ENCODE data around the gene CRABP1. TPM values are rescaled to one million over a fixed set of nuclear protein-coding genes. Genes with fewer than 3 reads are reported as not detected.

Gene CRABP1
- total RNA-seq, 1 experiment from 2014 or later = 444 TPM

DNA sequence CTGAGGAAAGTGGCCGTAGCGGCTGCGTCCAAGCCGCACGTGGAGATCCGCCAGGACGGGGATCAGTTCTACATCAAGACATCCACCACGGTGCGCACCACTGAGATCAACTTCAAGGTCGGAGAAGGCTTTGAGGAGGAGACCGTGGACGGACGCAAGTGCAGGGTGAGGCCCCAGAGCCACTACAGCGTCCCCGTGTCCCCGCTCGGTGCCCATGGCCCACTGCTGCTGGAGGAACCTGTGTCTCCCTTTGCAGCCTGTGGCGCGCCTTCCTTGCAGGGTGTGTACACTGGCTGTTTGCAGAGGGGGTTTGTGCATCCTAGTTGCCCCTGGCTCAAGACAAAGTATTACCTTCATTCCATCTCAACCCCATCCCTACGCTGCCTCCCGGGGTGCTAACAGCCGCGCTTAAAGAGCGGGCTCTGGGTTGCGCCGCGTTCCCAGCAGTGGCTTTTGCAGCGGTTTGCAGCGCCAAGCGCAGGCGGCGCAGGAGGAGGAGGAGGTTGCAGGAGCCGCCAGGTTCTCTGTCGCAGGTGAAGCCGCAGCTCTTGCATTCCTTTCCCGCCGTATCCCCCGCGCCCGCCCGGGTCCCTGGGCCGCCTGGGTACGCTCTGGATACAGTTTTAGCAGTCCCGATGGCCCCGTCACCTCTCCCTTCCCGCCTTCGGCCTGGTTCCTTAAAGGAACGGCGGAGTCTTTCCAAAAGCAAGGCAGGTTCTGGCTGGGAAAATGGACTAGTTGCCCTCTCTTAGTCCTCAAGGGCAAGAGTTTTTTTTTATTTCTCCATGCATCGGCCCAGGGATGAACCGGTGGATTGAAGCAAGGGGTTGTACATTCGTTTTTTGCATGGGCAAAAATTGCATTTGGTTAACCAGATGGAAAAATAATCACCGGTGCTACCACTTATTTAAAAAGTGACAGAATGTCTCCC is 1.2 kb downstream of the CRABP1 start (continued):
- TF ChIP-seq, protein P1, sequence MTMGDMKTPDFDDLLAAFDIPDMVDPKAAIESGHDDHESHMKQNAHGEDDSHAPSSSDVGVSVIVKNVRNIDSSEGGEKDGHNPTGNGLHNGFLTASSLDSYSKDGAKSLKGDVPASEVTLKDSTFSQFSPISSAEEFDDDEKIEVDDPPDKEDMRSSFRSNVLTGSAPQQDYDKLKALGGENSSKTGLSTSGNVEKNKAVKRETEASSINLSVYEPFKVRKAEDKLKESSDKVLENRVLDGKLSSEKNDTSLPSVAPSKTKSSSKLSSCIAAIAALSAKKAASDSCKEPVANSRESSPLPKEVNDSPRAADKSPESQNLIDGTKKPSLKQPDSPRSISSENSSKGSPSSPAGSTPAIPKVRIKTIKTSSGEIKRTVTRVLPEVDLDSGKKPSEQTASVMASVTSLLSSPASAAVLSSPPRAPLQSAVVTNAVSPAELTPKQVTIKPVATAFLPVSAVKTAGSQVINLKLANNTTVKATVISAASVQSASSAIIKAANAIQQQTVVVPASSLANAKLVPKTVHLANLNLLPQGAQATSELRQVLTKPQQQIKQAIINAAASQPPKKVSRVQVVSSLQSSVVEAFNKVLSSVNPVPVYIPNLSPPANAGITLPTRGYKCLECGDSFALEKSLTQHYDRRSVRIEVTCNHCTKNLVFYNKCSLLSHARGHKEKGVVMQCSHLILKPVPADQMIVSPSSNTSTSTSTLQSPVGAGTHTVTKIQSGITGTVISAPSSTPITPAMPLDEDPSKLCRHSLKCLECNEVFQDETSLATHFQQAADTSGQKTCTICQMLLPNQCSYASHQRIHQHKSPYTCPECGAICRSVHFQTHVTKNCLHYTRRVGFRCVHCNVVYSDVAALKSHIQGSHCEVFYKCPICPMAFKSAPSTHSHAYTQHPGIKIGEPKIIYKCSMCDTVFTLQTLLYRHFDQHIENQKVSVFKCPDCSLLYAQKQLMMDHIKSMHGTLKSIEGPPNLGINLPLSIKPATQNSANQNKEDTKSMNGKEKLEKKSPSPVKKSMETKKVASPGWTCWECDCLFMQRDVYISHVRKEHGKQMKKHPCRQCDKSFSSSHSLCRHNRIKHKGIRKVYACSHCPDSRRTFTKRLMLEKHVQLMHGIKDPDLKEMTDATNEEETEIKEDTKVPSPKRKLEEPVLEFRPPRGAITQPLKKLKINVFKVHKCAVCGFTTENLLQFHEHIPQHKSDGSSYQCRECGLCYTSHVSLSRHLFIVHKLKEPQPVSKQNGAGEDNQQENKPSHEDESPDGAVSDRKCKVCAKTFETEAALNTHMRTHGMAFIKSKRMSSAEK (CRISPR knock-in tag; IDR thresholded peaks at IDR 0.05; ENCODE audit: borderline replicate concordance) = no peak
- TF ChIP-seq, protein P2, sequence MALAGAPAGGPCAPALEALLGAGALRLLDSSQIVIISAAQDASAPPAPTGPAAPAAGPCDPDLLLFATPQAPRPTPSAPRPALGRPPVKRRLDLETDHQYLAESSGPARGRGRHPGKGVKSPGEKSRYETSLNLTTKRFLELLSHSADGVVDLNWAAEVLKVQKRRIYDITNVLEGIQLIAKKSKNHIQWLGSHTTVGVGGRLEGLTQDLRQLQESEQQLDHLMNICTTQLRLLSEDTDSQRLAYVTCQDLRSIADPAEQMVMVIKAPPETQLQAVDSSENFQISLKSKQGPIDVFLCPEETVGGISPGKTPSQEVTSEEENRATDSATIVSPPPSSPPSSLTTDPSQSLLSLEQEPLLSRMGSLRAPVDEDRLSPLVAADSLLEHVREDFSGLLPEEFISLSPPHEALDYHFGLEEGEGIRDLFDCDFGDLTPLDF (CRISPR knock-in tag; IDR thresholded peaks at IDR 0.05) = no peak
- TF ChIP-seq ZNF219 (CRISPR knock-in tag; IDR thresholded peaks at IDR 0.05; ENCODE audit: borderline replicate concordance) (no peak), SMAD3 (CRISPR knock-in tag; IDR thresholded peaks at IDR 0.05; ENCODE audit: borderline replicate concordance) (no peak), ETV6 (CRISPR knock-in tag; IDR thresholded peaks at IDR 0.05) (peak; percentile 49; the same call in 1 of the 2 replicates), MYBL2 (CRISPR knock-in tag; IDR thresholded peaks at IDR 0.05) (no peak; the same call in 1 of the 2 replicates), TEAD4 (CRISPR knock-in tag; IDR thresholded peaks at IDR 0.05) (0 out of 2 replicates have a peak, but pooled peaks have one; percentile 10), FOXK1 (CRISPR knock-in tag; IDR thresholded peaks at IDR 0.05) (no peak; the same call in 1 of the 2 replicates)
- TF ChIP-seq, protein P3, sequence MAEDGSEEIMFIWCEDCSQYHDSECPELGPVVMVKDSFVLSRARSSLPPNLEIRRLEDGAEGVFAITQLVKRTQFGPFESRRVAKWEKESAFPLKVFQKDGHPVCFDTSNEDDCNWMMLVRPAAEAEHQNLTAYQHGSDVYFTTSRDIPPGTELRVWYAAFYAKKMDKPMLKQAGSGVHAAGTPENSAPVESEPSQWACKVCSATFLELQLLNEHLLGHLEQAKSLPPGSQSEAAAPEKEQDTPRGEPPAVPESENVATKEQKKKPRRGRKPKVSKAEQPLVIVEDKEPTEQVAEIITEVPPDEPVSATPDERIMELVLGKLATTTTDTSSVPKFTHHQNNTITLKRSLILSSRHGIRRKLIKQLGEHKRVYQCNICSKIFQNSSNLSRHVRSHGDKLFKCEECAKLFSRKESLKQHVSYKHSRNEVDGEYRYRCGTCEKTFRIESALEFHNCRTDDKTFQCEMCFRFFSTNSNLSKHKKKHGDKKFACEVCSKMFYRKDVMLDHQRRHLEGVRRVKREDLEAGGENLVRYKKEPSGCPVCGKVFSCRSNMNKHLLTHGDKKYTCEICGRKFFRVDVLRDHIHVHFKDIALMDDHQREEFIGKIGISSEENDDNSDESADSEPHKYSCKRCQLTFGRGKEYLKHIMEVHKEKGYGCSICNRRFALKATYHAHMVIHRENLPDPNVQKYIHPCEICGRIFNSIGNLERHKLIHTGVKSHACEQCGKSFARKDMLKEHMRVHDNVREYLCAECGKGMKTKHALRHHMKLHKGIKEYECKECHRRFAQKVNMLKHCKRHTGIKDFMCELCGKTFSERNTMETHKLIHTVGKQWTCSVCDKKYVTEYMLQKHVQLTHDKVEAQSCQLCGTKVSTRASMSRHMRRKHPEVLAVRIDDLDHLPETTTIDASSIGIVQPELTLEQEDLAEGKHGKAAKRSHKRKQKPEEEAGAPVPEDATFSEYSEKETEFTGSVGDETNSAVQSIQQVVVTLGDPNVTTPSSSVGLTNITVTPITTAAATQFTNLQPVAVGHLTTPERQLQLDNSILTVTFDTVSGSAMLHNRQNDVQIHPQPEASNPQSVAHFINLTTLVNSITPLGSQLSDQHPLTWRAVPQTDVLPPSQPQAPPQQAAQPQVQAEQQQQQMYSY (CRISPR knock-in tag; IDR thresholded peaks at IDR 0.05) = no peak
- TF ChIP-seq, protein P4, sequence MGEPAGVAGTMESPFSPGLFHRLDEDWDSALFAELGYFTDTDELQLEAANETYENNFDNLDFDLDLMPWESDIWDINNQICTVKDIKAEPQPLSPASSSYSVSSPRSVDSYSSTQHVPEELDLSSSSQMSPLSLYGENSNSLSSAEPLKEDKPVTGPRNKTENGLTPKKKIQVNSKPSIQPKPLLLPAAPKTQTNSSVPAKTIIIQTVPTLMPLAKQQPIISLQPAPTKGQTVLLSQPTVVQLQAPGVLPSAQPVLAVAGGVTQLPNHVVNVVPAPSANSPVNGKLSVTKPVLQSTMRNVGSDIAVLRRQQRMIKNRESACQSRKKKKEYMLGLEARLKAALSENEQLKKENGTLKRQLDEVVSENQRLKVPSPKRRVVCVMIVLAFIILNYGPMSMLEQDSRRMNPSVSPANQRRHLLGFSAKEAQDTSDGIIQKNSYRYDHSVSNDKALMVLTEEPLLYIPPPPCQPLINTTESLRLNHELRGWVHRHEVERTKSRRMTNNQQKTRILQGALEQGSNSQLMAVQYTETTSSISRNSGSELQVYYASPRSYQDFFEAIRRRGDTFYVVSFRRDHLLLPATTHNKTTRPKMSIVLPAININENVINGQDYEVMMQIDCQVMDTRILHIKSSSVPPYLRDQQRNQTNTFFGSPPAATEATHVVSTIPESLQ (CRISPR knock-in tag; IDR thresholded peaks at IDR 0.05) = no peak
- TF ChIP-seq, protein P5, sequence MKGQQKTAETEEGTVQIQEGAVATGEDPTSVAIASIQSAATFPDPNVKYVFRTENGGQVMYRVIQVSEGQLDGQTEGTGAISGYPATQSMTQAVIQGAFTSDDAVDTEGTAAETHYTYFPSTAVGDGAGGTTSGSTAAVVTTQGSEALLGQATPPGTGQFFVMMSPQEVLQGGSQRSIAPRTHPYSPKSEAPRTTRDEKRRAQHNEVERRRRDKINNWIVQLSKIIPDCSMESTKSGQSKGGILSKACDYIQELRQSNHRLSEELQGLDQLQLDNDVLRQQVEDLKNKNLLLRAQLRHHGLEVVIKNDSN (CRISPR knock-in tag; IDR thresholded peaks at IDR 0.05) = no peak
- TF ChIP-seq, protein P6, sequence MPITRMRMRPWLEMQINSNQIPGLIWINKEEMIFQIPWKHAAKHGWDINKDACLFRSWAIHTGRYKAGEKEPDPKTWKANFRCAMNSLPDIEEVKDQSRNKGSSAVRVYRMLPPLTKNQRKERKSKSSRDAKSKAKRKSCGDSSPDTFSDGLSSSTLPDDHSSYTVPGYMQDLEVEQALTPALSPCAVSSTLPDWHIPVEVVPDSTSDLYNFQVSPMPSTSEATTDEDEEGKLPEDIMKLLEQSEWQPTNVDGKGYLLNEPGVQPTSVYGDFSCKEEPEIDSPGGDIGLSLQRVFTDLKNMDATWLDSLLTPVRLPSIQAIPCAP (CRISPR knock-in tag; IDR thresholded peaks at IDR 0.05) = no peak
- TF ChIP-seq, protein P7, sequence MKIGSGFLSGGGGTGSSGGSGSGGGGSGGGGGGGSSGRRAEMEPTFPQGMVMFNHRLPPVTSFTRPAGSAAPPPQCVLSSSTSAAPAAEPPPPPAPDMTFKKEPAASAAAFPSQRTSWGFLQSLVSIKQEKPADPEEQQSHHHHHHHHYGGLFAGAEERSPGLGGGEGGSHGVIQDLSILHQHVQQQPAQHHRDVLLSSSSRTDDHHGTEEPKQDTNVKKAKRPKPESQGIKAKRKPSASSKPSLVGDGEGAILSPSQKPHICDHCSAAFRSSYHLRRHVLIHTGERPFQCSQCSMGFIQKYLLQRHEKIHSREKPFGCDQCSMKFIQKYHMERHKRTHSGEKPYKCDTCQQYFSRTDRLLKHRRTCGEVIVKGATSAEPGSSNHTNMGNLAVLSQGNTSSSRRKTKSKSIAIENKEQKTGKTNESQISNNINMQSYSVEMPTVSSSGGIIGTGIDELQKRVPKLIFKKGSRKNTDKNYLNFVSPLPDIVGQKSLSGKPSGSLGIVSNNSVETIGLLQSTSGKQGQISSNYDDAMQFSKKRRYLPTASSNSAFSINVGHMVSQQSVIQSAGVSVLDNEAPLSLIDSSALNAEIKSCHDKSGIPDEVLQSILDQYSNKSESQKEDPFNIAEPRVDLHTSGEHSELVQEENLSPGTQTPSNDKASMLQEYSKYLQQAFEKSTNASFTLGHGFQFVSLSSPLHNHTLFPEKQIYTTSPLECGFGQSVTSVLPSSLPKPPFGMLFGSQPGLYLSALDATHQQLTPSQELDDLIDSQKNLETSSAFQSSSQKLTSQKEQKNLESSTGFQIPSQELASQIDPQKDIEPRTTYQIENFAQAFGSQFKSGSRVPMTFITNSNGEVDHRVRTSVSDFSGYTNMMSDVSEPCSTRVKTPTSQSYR (CRISPR knock-in tag; IDR thresholded peaks at IDR 0.05) = no peak
- TF ChIP-seq, protein P8, sequence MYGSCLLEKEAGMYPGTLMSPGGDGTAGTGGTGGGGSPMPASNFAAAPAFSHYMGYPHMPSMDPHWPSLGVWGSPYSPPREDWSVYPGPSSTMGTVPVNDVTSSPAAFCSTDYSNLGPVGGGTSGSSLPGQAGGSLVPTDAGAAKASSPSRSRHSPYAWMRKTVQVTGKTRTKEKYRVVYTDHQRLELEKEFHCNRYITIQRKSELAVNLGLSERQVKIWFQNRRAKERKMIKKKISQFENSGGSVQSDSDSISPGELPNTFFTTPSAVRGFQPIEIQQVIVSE (CRISPR knock-in tag; IDR thresholded peaks at IDR 0.05; ENCODE audit: borderline replicate concordance) = no peak
- TF ChIP-seq, protein P9, sequence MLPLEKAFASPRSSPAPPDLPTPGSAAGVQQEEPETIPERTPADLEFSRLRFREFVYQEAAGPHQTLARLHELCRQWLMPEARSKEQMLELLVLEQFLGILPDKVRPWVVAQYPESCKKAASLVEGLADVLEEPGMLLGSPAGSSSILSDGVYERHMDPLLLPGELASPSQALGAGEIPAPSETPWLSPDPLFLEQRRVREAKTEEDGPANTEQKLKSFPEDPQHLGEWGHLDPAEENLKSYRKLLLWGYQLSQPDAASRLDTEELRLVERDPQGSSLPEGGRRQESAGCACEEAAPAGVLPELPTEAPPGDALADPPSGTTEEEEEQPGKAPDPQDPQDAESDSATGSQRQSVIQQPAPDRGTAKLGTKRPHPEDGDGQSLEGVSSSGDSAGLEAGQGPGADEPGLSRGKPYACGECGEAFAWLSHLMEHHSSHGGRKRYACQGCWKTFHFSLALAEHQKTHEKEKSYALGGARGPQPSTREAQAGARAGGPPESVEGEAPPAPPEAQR (CRISPR knock-in tag; IDR thresholded peaks at IDR 0.05) = no peak
- TF ChIP-seq, protein P10, sequence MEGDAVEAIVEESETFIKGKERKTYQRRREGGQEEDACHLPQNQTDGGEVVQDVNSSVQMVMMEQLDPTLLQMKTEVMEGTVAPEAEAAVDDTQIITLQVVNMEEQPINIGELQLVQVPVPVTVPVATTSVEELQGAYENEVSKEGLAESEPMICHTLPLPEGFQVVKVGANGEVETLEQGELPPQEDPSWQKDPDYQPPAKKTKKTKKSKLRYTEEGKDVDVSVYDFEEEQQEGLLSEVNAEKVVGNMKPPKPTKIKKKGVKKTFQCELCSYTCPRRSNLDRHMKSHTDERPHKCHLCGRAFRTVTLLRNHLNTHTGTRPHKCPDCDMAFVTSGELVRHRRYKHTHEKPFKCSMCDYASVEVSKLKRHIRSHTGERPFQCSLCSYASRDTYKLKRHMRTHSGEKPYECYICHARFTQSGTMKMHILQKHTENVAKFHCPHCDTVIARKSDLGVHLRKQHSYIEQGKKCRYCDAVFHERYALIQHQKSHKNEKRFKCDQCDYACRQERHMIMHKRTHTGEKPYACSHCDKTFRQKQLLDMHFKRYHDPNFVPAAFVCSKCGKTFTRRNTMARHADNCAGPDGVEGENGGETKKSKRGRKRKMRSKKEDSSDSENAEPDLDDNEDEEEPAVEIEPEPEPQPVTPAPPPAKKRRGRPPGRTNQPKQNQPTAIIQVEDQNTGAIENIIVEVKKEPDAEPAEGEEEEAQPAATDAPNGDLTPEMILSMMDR (IDR thresholded peaks at IDR 0.05) = no peak
